Caco-2 (cell line): ENCODE measurements around the gene ADCY5. TPM values are rescaled to one million over a fixed set of nuclear protein-coding genes. Genes with fewer than 3 reads are reported as not detected.

Experiments used
- BruUV-seq: library from RNA; stranded (reverse); fragments of 400-500 nt; replicated peaks from 2 replicates; lab custom pipeline; 2021; lab: Mats Ljungman, UMichigan
- CTCF ChIA-PET: fragments of 300-600 bp; sonication (Branson Sonifier 250); formaldehyde crosslinking; loops from one replicate; lab custom pipeline; 2022; ENCODE audit warnings: antibody characterized with exemption; lab: Charles Lee
- POLR2A ChIA-PET: fragments of 300-600 bp; sonication (Branson Sonifier 250); formaldehyde crosslinking; loops from one replicate; lab custom pipeline; 2022; ENCODE audit warnings: antibody characterized with exemption; lab: Charles Lee
- DNase-seq, 2 experiments: peaks; one replicate each; pipeline versions ENCODE4 v3.0.0 to v3.0.0-alpha.2; 2020 to 2022
- H3K27me3 ChIP-seq: replicated peaks from 2 replicates; pipeline ENCODE4 v1.6.0; 2011; ENCODE audit warnings: low read length; ENCODE audit not compliant: control insufficient read depth, insufficient read depth
- H3K36me3 ChIP-seq: 2 replicates; pipeline ENCODE4 v1.5.1; 2011; ENCODE audit warnings: low read length; ENCODE audit not compliant: control insufficient read depth, insufficient read depth
- H3K4me1 ChIP-seq: fragments of 250-450 bp; sonication (Bioruptor Pico); 2 replicates; pipeline ENCODE4 v1.5.1; 2020; ENCODE audit warnings: mild to moderate bottlenecking
- H3K4me3 ChIP-seq: 2 replicates; pipeline ENCODE4 v1.5.1; 2011; ENCODE audit warnings: low read depth, mild to moderate bottlenecking, control low read depth, low read length
- H3K9me3 ChIP-seq: fragments of 250-450 bp; sonication (Bioruptor Pico); 2 replicates; pipeline ENCODE4 v1.5.1; 2020; ENCODE audit warnings: mild to moderate bottlenecking, moderate library complexity
- H3K27ac Mint-ChIP-seq: one replicate; pipeline ENCODE4 v1.8.0; 2022; ENCODE audit warnings: mixed read lengths; ENCODE audit not compliant: unreplicated experiment
- H3K27me3 Mint-ChIP-seq: one replicate; pipeline ENCODE4 v1.8.0; 2022; ENCODE audit warnings: mixed read lengths; ENCODE audit not compliant: insufficient read depth, unreplicated experiment
- H3K36me3 Mint-ChIP-seq: one replicate; pipeline ENCODE4 v1.8.0; 2022; ENCODE audit warnings: mild to moderate bottlenecking, mixed read lengths; ENCODE audit not compliant: insufficient read depth, unreplicated experiment
- H3K4me1 Mint-ChIP-seq: one replicate; pipeline ENCODE4 v1.8.0; 2022; ENCODE audit warnings: low read depth, mixed read lengths; ENCODE audit not compliant: unreplicated experiment
- H3K4me3 Mint-ChIP-seq: one replicate; pipeline ENCODE4 v1.8.0; 2022; ENCODE audit warnings: mild to moderate bottlenecking, moderate library complexity, mixed read lengths; ENCODE audit not compliant: unreplicated experiment
- H3K9me3 Mint-ChIP-seq: one replicate; pipeline ENCODE4 v1.8.0; 2022; ENCODE audit warnings: mixed read lengths; ENCODE audit not compliant: unreplicated experiment
- intact Hi-C: fragments of 100-400 bp; cut with micrococcal nuclease; formaldehyde crosslinking; loops from one replicate; pipeline ENCODE4 v1.10.0; 2022; ENCODE audit not compliant: unreplicated experiment
- total RNA-seq: library from RNA; stranded (reverse); gene quantifications from 2 replicates; pipeline ENCODE4 v1.2.3, GENCODE V29; 2022
- TF ChIP-seq, protein P1 (sequence below), 2 experiments: fragments of 200-600 bp in 1 of 2; IDR thresholded peaks; 1 replicate in 1 of 2; 2 replicates in 1 of 2; pipeline versions ENCODE4 v1.5.1 to v1.8.0; 2011 to 2022; ENCODE audit warnings: antibody characterized with exemption in 1 of 2, control low read depth in 1 of 2, inconsistent platforms in 1 of 2, low read depth in 1 of 2, low read length in 1 of 2, mild to moderate bottlenecking in 1 of 2, moderate library complexity in 1 of 2; ENCODE audit not compliant: insufficient read depth in 1 of 2, severe bottlenecking in 1 of 2, unreplicated experiment in 1 of 2

The ADCY5 gene
- total RNA-seq, 1 experiment from 2014 or later, result 0.91 TPM

DNA sequence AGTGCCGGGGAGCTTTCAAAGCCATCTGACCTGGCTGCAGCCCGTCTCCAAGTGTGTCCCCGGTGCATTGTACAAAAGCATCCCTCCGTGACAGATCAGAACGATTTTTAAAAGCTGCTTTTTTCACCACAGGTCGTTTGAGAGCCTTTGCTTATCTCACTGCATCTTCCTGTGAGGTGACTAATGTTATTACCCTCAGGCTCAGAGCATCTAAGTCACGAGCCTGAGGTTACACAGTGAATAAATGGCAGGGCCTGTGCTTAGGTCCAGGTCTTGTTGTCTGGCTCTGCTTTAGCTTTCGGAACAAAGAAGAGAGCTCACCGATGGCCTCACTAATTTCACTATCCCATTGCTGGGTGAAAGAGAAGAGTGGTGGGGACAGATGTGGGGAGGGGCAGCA is 163.8 kb downstream of the ADCY5 start:
- Mint-ChIP-seq H3K36me3 (no peaks in the 10 kb centered on the region), H3K27ac (no peak overlapping the region), H3K27me3 (peaks cover 3% of the 10 kb centered on the region), H3K4me1 (no peaks in the 10 kb centered on the region), H3K9me3 (no peaks in the 10 kb centered on the region), H3K4me3 (no peak overlapping the region)
- Histone ChIP-seq H3K9me3 (no peaks in the 10 kb centered on the region), H3K4me3 (no peak overlapping the region), H3K27me3 (no peaks in the 10 kb centered on the region), H3K36me3 (no peaks in the 10 kb centered on the region), H3K4me1 (no peaks in the 10 kb centered on the region)
- ChIA-PET POLR2A (no interaction called here), CTCF (interaction anchor here (0.6 kb wide), 1 partner anchor 16 kb away, joined by 10 read pairs; no protein-coding TSS in a partner anchor)
- DNase-seq, result no peak
- TF ChIP-seq, protein P1, sequence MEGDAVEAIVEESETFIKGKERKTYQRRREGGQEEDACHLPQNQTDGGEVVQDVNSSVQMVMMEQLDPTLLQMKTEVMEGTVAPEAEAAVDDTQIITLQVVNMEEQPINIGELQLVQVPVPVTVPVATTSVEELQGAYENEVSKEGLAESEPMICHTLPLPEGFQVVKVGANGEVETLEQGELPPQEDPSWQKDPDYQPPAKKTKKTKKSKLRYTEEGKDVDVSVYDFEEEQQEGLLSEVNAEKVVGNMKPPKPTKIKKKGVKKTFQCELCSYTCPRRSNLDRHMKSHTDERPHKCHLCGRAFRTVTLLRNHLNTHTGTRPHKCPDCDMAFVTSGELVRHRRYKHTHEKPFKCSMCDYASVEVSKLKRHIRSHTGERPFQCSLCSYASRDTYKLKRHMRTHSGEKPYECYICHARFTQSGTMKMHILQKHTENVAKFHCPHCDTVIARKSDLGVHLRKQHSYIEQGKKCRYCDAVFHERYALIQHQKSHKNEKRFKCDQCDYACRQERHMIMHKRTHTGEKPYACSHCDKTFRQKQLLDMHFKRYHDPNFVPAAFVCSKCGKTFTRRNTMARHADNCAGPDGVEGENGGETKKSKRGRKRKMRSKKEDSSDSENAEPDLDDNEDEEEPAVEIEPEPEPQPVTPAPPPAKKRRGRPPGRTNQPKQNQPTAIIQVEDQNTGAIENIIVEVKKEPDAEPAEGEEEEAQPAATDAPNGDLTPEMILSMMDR (IDR thresholded peaks at IDR 0.05; ENCODE audit: insufficient read depth in 1 of 2, low read depth in 1 of 2, low read length in 1 of 2, severe bottlenecking in 1 of 2, unreplicated experiment in 1 of 2), result no peak
- BruUV-seq, result no TSS peak
- intact Hi-C loops, result no loop called here

DNA sequence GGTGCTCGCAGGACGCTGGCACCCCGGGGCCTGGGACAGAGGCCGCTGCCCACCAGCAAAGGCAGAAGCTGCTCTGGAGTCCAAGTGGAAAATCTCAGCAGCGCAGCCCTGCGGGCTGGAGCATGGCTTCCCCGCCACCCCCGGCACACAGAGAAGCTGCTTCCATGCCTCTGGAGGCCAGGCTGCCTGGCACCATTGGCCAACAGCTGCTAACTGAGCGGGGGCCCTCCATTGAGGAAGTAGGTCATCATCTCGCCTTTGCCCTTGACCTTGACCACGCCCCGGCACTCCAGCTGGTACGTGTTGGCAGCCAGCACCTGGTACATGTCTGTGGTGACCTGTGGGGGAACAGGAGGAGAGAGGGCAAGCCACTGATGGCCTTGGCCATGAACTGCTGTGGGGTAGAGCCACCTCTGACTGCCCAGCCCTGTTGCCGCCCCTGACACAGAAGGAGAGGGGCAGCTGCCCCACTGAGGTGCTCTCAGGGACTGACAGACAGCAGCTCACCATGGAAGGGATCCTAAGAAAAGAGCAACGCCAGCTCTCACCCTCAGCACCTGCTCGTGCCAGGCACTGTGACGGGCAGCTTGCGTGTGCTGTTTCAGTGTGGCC is 164.4 kb downstream of the ADCY5 start:
- H3K9me3 ChIP-seq, result no peaks in the 10 kb centered on the region
- Mint-ChIP-seq H3K9me3 (no peaks in the 10 kb centered on the region), H3K27me3 (peaks cover 3% of the 10 kb centered on the region), H3K4me3 (no peak overlapping the region), H3K27ac (no peak overlapping the region), H3K4me1 (no peaks in the 10 kb centered on the region), H3K36me3 (no peaks in the 10 kb centered on the region)
- no TSS peak for BruUV-seq
- no peak overlapping the region for H3K4me3 ChIP-seq
- DNase-seq, result no peak
- TF ChIP-seq, protein P1 (IDR thresholded peaks at IDR 0.05; ENCODE audit: insufficient read depth in 1 of 2, low read depth in 1 of 2, low read length in 1 of 2, severe bottlenecking in 1 of 2, unreplicated experiment in 1 of 2), result no peak
- intact Hi-C loops, result no loop called here
- no peaks in the 10 kb centered on the region for H3K27me3 ChIP-seq
- ChIA-PET POLR2A (no interaction called here), CTCF (no interaction called here)
- no peaks in the 10 kb centered on the region for H3K4me1 ChIP-seq
- H3K36me3 ChIP-seq, result no peaks in the 10 kb centered on the region

DNA sequence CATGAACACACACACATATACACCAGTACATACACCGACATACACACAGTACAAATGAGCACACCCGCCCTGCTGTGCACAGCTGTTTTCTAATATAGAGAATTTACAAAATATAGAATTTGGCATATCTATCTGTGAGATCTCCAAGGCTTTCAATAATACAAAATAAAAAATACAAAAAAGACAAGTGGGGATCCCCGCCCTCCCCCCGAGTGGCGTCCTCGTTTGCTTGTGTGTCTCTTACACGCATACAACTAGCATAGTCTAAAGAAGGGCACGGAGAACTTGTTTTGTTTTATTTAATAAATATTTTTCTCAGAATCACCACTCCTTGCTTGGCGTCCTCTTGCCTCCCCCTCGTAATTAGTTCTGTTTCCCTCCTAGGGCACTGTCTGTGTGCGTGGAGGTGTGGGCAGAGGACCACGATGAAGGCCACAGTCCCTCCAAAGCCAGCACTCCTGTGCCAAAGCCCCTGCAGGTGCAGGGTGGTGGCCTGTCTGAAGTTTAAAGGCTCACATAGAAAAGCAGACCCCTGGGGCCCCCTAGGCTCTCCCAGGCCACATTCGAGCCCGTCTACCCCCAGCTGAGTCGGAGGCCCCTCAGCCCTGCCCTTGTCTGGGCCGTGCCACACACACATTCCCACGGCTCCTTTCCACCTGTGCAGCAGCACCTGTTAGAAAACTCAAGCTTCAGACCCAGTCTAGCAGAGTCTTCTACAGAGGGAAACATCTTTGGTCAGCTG is 165.1 kb downstream of the ADCY5 start:
- Histone ChIP-seq H3K4me1 (no peaks in the 10 kb centered on the region), H3K4me3 (no peak overlapping the region), H3K36me3 (no peaks in the 10 kb centered on the region), H3K9me3 (no peaks in the 10 kb centered on the region), H3K27me3 (no peaks in the 10 kb centered on the region)
- POLR2A ChIA-PET, result no interaction called here
- intact Hi-C loops, result no loop called here
- peaks cover 2% of the 10 kb centered on the region for H3K27me3 Mint-ChIP-seq
- DNase-seq, result no peak
- no peaks in the 10 kb centered on the region for H3K36me3 Mint-ChIP-seq
- no peak overlapping the region for H3K27ac Mint-ChIP-seq
- no peak overlapping the region for H3K4me3 Mint-ChIP-seq
- TF ChIP-seq, protein P1 (IDR thresholded peaks at IDR 0.05; ENCODE audit: insufficient read depth in 1 of 2, low read depth in 1 of 2, low read length in 1 of 2, severe bottlenecking in 1 of 2, unreplicated experiment in 1 of 2), result no peak
- CTCF ChIA-PET, result no interaction called here
- no TSS peak for BruUV-seq
- no peaks in the 10 kb centered on the region for H3K4me1 Mint-ChIP-seq
- H3K9me3 Mint-ChIP-seq, result no peaks in the 10 kb centered on the region
